K562 (cell line): ENCODE measurements around the gene SHTN1.

ENCODE experiments used
- CBX5 ChIP-seq: IDR thresholded peaks from 2 replicates; pipeline ENCODE4 v1.6.1; 2014; ENCODE audit warnings: low read depth, borderline replicate concordance
- CREM ChIP-seq: IDR thresholded peaks from 2 replicates; pipeline ENCODE4 v1.6.1; 2014; ENCODE audit warnings: antibody characterized with exemption, low read depth
- EGR1 ChIP-seq: fragments of 450-650 bp; conservative IDR thresholded peaks from 2 replicates; pipeline ENCODE4 v1.6.1; 2017; ENCODE audit warnings: mild to moderate bottlenecking
- EP300 ChIP-seq: IDR thresholded peaks from 2 replicates; pipeline ENCODE4 v1.6.1; 2012; ENCODE audit warnings: low read length, improper control_type of control experiment
- FOS ChIP-seq: IDR thresholded peaks from 3 replicates; pipeline ENCODE4 v1.6.1; 2011; ENCODE audit not compliant: insufficient read length; ENCODE audit errors: extremely low read depth
- FOXA1 ChIP-seq: fragments of 450-650 bp; IDR thresholded peaks from 2 replicates; pipeline ENCODE4 v1.6.1; 2016; ENCODE audit warnings: mild to moderate bottlenecking, borderline replicate concordance
- HDAC1 ChIP-seq, 2 experiments: fragments of 450-650 bp; IDR thresholded peaks; 2 replicates each; pipeline ENCODE4 v1.6.1; 2016 to 2017; ENCODE audit warnings: inconsistent platforms in 1 of 2, mild to moderate bottlenecking in 1 of 2, moderate library complexity in 1 of 2
- LARP7 ChIP-seq: fragments of 450-650 bp; IDR thresholded peaks from 2 replicates; pipeline ENCODE4 v1.6.1; 2016
- POLR2B ChIP-seq: fragments of 450-650 bp; IDR thresholded peaks from 2 replicates; pipeline ENCODE4 v1.6.1; 2018; ENCODE audit warnings: low read depth; ENCODE audit not compliant: partially characterized antibody
- SIN3A ChIP-seq, 2 experiments: fragments of 150-350 bp in 1 of 2; IDR thresholded peaks; 2 replicates each; pipeline ENCODE4 v1.6.1; 2011 to 2016; ENCODE audit warnings: borderline replicate concordance in 2 of 2, low read depth in 2 of 2, low read length in 2 of 2, mild to moderate bottlenecking in 2 of 2, moderate library complexity in 2 of 2; ENCODE audit not compliant: control insufficient read depth in 1 of 2
- SP1 ChIP-seq: sonication (generic); formaldehyde crosslinking; IDR thresholded peaks from 2 replicates; pipeline ENCODE4 v1.8.1; 2022; ENCODE audit warnings: mild to moderate bottlenecking, missing genetic modification reagents
- TF ChIP-seq, protein P1 (sequence below): sonication (generic); formaldehyde crosslinking; IDR thresholded peaks from 2 replicates; pipeline ENCODE4 v1.8.0; 2022; ENCODE audit warnings: missing genetic modification reagents, mild to moderate bottlenecking, borderline replicate concordance
- TF ChIP-seq, protein P2 (sequence below), 3 experiments: IDR thresholded peaks in 2 of 3; conservative IDR thresholded peaks in 1 of 3; 2 replicates each; pipeline ENCODE4 v1.5.1; 2011 to 2012; ENCODE audit warnings: low read length in 3 of 3, mild to moderate bottlenecking in 3 of 3, control low read depth in 2 of 3, improper control_type of control experiment in 1 of 3, inconsistent platforms in 1 of 3, low read depth in 1 of 3, mixed read lengths in 1 of 3, moderate library complexity in 1 of 3; ENCODE audit not compliant: insufficient read depth in 2 of 3
- TF ChIP-seq, protein P3 (sequence below): fragments of 450-650 bp; formaldehyde crosslinking; conservative IDR thresholded peaks from 2 replicates; pipeline ENCODE4 v1.4.0; 2022; ENCODE audit warnings: mild to moderate bottlenecking, missing genetic modification characterization

DNA sequence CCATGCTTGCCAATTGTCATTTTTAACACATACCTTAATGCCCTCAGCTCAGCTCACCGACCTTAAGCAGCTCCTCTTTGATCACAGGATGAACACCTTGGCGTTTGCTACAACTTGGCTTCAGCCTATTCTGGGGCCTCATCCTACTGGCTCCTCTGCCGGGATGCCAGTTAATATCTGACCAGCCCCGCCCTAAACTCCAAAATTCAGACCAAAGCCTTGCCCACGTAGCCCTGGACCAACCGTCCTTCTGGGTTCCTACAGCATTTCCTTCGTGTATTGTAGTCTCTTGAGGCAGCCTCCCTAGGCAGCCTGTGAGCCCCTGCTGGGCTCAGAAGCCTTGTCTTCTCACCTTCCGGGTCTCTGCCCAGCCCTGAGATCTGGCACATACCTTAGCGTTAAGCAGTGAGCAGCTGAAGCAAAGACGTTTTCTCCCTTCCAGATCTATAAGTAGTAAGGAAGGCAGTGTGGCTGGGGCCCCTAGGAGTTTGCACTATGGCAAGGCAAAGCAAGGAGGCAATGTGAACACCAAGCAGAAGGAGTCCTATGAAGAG lies 154.9 kb downstream of the SHTN1 start:
- TF ChIP-seq, protein P1, sequence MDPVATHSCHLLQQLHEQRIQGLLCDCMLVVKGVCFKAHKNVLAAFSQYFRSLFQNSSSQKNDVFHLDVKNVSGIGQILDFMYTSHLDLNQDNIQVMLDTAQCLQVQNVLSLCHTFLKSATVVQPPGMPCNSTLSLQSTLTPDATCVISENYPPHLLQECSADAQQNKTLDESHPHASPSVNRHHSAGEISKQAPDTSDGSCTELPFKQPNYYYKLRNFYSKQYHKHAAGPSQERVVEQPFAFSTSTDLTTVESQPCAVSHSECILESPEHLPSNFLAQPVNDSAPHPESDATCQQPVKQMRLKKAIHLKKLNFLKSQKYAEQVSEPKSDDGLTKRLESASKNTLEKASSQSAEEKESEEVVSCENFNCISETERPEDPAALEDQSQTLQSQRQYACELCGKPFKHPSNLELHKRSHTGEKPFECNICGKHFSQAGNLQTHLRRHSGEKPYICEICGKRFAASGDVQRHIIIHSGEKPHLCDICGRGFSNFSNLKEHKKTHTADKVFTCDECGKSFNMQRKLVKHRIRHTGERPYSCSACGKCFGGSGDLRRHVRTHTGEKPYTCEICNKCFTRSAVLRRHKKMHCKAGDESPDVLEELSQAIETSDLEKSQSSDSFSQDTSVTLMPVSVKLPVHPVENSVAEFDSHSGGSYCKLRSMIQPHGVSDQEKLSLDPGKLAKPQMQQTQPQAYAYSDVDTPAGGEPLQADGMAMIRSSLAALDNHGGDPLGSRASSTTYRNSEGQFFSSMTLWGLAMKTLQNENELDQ (CRISPR knock-in tag): no peak
- TF ChIP-seq, protein P2, sequence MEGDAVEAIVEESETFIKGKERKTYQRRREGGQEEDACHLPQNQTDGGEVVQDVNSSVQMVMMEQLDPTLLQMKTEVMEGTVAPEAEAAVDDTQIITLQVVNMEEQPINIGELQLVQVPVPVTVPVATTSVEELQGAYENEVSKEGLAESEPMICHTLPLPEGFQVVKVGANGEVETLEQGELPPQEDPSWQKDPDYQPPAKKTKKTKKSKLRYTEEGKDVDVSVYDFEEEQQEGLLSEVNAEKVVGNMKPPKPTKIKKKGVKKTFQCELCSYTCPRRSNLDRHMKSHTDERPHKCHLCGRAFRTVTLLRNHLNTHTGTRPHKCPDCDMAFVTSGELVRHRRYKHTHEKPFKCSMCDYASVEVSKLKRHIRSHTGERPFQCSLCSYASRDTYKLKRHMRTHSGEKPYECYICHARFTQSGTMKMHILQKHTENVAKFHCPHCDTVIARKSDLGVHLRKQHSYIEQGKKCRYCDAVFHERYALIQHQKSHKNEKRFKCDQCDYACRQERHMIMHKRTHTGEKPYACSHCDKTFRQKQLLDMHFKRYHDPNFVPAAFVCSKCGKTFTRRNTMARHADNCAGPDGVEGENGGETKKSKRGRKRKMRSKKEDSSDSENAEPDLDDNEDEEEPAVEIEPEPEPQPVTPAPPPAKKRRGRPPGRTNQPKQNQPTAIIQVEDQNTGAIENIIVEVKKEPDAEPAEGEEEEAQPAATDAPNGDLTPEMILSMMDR (IDR thresholded peaks at IDR 0.05 in 2 of 3, conservative IDR thresholded peaks at IDR 0.05 in 1 of 3; ENCODE audit: insufficient read depth in 2 of 3, low read depth in 1 of 3, low read length in 3 of 3): no peak
- TF ChIP-seq FOS (no peak), EGR1 (no peak), EP300 (no peak), SP1 (CRISPR knock-in tag) (no peak), LARP7 (no peak), CBX5 (no peak), SIN3A (IDR thresholded peaks at IDR 0.05; ENCODE audit: borderline replicate concordance in 2 of 2, control insufficient read depth in 1 of 2, low read depth in 2 of 2, low read length in 2 of 2) (no peak), CREM (no peak), POLR2B (no peak), HDAC1 (IDR thresholded peaks at IDR 0.05) (no peak), FOXA1 (no peak)
- TF ChIP-seq, protein P3, sequence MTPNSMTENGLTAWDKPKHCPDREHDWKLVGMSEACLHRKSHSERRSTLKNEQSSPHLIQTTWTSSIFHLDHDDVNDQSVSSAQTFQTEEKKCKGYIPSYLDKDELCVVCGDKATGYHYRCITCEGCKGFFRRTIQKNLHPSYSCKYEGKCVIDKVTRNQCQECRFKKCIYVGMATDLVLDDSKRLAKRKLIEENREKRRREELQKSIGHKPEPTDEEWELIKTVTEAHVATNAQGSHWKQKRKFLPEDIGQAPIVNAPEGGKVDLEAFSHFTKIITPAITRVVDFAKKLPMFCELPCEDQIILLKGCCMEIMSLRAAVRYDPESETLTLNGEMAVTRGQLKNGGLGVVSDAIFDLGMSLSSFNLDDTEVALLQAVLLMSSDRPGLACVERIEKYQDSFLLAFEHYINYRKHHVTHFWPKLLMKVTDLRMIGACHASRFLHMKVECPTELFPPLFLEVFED (CRISPR knock-in tag): no peak
